A549 (cell line): ENCODE results near the gene LYST.

Source experiments
- BHLHE40 ChIP-seq: IDR thresholded peaks from 2 replicates; pipeline ENCODE4 v1.6.1; 2012; ENCODE audit warnings: low read depth, low read length, inconsistent platforms
- CBX2 ChIP-seq: fragments of 200-600 bp; sonication (generic); IDR thresholded peaks from 2 replicates; pipeline ENCODE4 v1.6.1; 2016; ENCODE audit warnings: low read depth, mild to moderate bottlenecking, borderline replicate concordance
- CEBPB ChIP-seq, 2 experiments: fragments of >200 bp in 1 of 2; sonication (Bioruptor Twin) in 1 of 2; formaldehyde crosslinking in 1 of 2; IDR thresholded peaks; 2 replicates each; pipeline ENCODE4 v1.6.1; 2012 to 2016
- CHD4 ChIP-seq: fragments of 200-600 bp; sonication (generic); IDR thresholded peaks from 2 replicates; pipeline ENCODE4 v1.6.1; 2016; ENCODE audit warnings: antibody characterized with exemption, mild to moderate bottlenecking, borderline replicate concordance
- ESRRA ChIP-seq: fragments of 150-350 bp; IDR thresholded peaks from 2 replicates; pipeline ENCODE4 v1.6.1; 2014; ENCODE audit warnings: mild to moderate bottlenecking, low read length, borderline replicate concordance
- JUNB ChIP-seq: fragments of >200 bp; sonication (Bioruptor Twin); formaldehyde crosslinking; IDR thresholded peaks from 2 replicates; pipeline ENCODE4 v1.6.1; 2016
- RAD21 ChIP-seq, 2 experiments: fragments of >200 bp in 1 of 2; sonication (Bioruptor Twin) in 1 of 2; formaldehyde crosslinking in 1 of 2; IDR thresholded peaks in 1 of 2; conservative IDR thresholded peaks in 1 of 2; 2 replicates in 1 of 2; 3 replicates in 1 of 2; pipeline ENCODE4 v1.6.1; 2012 to 2018; ENCODE audit warnings: inconsistent platforms in 1 of 2
- RFX5 ChIP-seq: fragments of 450-650 bp; IDR thresholded peaks from 2 replicates; pipeline ENCODE4 v1.7.1; 2014; ENCODE audit warnings: antibody characterized with exemption, mild to moderate bottlenecking, moderate library complexity
- ZC3H11A ChIP-seq: fragments of 450-650 bp; IDR thresholded peaks from 2 replicates; pipeline ENCODE4 v1.6.1; 2014; ENCODE audit warnings: antibody characterized with exemption, mild to moderate bottlenecking
- ZSCAN20 ChIP-seq: fragments of 250-450 bp; sonication (Bioruptor Pico); IDR thresholded peaks from 2 replicates; pipeline ENCODE4 v1.8.0; 2022; ENCODE audit warnings: mild to moderate bottlenecking, moderate library complexity
- TF ChIP-seq, protein P1 (sequence below): fragments of >200 bp; sonication (Bioruptor Twin); formaldehyde crosslinking; IDR thresholded peaks from 3 replicates; pipeline ENCODE4 v1.5.1; 2016

DNA sequence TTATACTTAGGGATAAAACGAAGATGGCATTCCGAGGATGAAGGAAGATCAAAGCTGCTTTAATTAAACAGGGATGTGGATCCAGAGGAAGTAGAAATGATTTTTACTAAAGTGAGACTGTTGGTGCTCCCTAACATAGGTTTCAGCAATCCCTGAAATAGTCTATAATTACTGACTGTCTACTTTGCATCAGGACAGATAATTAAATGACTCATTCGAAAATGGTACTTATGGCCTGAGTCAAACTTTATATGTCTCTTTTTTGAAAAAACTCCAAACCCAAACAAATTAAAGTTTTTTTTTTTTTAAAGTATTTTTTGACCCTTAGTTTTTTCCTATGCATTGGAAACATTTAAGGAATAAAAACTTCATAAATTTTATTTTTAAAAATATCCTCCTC lies 90.3 kb downstream of the LYST start:
- TF ChIP-seq JUNB (no peak), RFX5 (no peak), CHD4 (no peak), CEBPB (IDR thresholded peaks at IDR 0.05) (no peak), ZSCAN20 (CRISPR knock-in tag) (no peak), BHLHE40 (no peak), RAD21 (conservative IDR thresholded peaks at IDR 0.05 in 1 of 2, IDR thresholded peaks at IDR 0.05 in 1 of 2) (no peak), ESRRA (no peak), ZC3H11A (no peak), CBX2 (no peak)
- TF ChIP-seq, protein P1, sequence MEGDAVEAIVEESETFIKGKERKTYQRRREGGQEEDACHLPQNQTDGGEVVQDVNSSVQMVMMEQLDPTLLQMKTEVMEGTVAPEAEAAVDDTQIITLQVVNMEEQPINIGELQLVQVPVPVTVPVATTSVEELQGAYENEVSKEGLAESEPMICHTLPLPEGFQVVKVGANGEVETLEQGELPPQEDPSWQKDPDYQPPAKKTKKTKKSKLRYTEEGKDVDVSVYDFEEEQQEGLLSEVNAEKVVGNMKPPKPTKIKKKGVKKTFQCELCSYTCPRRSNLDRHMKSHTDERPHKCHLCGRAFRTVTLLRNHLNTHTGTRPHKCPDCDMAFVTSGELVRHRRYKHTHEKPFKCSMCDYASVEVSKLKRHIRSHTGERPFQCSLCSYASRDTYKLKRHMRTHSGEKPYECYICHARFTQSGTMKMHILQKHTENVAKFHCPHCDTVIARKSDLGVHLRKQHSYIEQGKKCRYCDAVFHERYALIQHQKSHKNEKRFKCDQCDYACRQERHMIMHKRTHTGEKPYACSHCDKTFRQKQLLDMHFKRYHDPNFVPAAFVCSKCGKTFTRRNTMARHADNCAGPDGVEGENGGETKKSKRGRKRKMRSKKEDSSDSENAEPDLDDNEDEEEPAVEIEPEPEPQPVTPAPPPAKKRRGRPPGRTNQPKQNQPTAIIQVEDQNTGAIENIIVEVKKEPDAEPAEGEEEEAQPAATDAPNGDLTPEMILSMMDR = no peak
